ENCODE data around the gene ARID1B.

The ARID1B gene

GRCh38 chr6:157159348-157159747 is 382.2 kb downstream of the ARID1B start:
- no peak overlapping the region for H3K27ac ChIP-seq (ENCODE audit: low read depth, low read length)
- H3K36me3 ChIP-seq (ENCODE audit: low read length): no peaks in the 10 kb centered on the region; the same call in 1 of the 2 replicates
- no peak overlapping the region for H3K4me2 ChIP-seq (ENCODE audit: low read depth, low read length, poor library complexity, severe bottlenecking)
- H3K4me3 ChIP-seq (ENCODE audit: insufficient read depth, low read length, poor library complexity, severe bottlenecking): no peak overlapping the region
- no peaks in the 10 kb centered on the region for H3K27me3 ChIP-seq (ENCODE audit: low read length)
- no peak for TF ChIP-seq EZH2phosphoT487 (conservative IDR thresholded peaks at IDR 0.05; ENCODE audit: low read length)
- TF ChIP-seq, protein P1, sequence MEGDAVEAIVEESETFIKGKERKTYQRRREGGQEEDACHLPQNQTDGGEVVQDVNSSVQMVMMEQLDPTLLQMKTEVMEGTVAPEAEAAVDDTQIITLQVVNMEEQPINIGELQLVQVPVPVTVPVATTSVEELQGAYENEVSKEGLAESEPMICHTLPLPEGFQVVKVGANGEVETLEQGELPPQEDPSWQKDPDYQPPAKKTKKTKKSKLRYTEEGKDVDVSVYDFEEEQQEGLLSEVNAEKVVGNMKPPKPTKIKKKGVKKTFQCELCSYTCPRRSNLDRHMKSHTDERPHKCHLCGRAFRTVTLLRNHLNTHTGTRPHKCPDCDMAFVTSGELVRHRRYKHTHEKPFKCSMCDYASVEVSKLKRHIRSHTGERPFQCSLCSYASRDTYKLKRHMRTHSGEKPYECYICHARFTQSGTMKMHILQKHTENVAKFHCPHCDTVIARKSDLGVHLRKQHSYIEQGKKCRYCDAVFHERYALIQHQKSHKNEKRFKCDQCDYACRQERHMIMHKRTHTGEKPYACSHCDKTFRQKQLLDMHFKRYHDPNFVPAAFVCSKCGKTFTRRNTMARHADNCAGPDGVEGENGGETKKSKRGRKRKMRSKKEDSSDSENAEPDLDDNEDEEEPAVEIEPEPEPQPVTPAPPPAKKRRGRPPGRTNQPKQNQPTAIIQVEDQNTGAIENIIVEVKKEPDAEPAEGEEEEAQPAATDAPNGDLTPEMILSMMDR (IDR thresholded peaks at IDR 0.05; ENCODE audit: insufficient read depth, low read length, poor library complexity, severe bottlenecking): no peak
- no peak overlapping the region for H2AFZ ChIP-seq (ENCODE audit: low read depth, low read length, severe bottlenecking)
- no peaks in the 10 kb centered on the region for H3K9me2 ChIP-seq (replicated peaks; ENCODE audit: insufficient read depth, low read length)
- no peaks in the 10 kb centered on the region for H3F3A ChIP-seq (ENCODE audit: insufficient read depth)
- no peak overlapping the region for H3K9ac ChIP-seq (ENCODE audit: low read length)
- H3K79me2 ChIP-seq (ENCODE audit: insufficient read depth, low read length): no peaks in the 10 kb centered on the region
- no peaks in the 10 kb centered on the region for H4K20me1 ChIP-seq (ENCODE audit: low read depth, low read length)
- no peaks in the 10 kb centered on the region for H3K9me3 ChIP-seq (ENCODE audit: insufficient read depth, low read length)

- Histone ChIP-seq H3K36me3 (ENCODE audit: low read length) (no peaks in the 10 kb centered on the region), H3K79me2 (ENCODE audit: insufficient read depth, low read length) (no peaks in the 10 kb centered on the region), H3K27ac (ENCODE audit: low read depth, low read length) (no peak overlapping the region), H3K27me3 (ENCODE audit: low read length) (no peaks in the 10 kb centered on the region), H3F3A (ENCODE audit: insufficient read depth) (no peaks in the 10 kb centered on the region), H3K9ac (ENCODE audit: low read length) (no peak overlapping the region), H3K4me2 (ENCODE audit: low read depth, low read length, poor library complexity, severe bottlenecking) (no peak overlapping the region), H3K9me3 (ENCODE audit: insufficient read depth, low read length) (no peaks in the 10 kb centered on the region), H3K4me3 (ENCODE audit: insufficient read depth, low read length, poor library complexity, severe bottlenecking) (no peak overlapping the region), H4K20me1 (ENCODE audit: low read depth, low read length) (no peaks in the 10 kb centered on the region), H3K9me2 (replicated peaks; ENCODE audit: insufficient read depth, low read length) (no peaks in the 10 kb centered on the region), H2AFZ (ENCODE audit: low read depth, low read length, severe bottlenecking) (no peak overlapping the region)
- TF ChIP-seq, protein P1 (IDR thresholded peaks at IDR 0.05; ENCODE audit: insufficient read depth, low read length, poor library complexity, severe bottlenecking): no peak
- TF ChIP-seq EZH2phosphoT487 (conservative IDR thresholded peaks at IDR 0.05; ENCODE audit: low read length): no peak
These were observed 384.7 kb downstream of the ARID1B start for GRCh38 chr6:157161912-157162311.

DNA sequence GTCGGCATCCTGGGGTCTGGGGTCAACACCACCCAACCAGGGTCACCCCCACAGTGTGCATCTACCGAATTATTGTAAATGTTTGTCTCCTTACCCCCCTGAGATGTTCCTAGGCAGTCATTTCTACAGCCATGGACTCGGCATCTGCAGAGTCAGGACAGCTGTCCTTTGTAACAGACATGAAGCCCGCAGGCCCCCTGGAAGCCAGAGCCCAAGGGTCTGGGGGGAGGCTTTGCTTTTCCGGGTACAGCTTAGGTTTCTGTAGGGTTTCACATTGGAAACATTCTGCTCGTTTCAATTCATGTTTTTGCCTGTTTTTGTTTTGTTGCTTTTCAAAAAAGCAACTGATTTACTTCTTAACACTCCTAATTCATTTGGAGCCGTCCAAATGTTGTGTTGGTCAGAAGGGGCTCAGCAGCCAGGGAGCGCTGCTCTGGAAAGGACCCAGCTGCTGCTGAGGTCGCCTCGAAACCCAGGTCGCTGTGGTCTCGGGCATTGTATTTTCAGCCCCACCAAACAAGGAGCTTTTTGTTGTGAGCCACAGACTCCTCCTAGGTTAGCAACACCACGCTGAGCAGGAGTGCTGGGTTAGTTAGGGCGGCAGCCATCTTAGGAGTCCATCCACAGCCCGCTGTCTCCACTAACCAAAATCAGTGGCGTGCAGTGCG is 385.7 kb downstream of the ARID1B start:
- H3K9me2 ChIP-seq (replicated peaks; ENCODE audit: insufficient read depth, low read length): no peaks in the 10 kb centered on the region
- no peaks in the 10 kb centered on the region for H3K9me3 ChIP-seq (ENCODE audit: insufficient read depth, low read length)
- no peaks in the 10 kb centered on the region for H3F3A ChIP-seq (ENCODE audit: insufficient read depth)
- H3K79me2 ChIP-seq (ENCODE audit: insufficient read depth, low read length): no peaks in the 10 kb centered on the region
- no peaks in the 10 kb centered on the region for H4K20me1 ChIP-seq (ENCODE audit: low read depth, low read length)
- no peak overlapping the region for H2AFZ ChIP-seq (ENCODE audit: low read depth, low read length, severe bottlenecking)
- H3K27ac ChIP-seq (ENCODE audit: low read depth, low read length): no peak overlapping the region
- no peak overlapping the region for H3K4me2 ChIP-seq (ENCODE audit: low read depth, low read length, poor library complexity, severe bottlenecking)
- no peaks in the 10 kb centered on the region for H3K27me3 ChIP-seq (ENCODE audit: low read length)
- H3K9ac ChIP-seq (ENCODE audit: low read length): no peak overlapping the region
- no peak overlapping the region for H3K4me3 ChIP-seq (ENCODE audit: insufficient read depth, low read length, poor library complexity, severe bottlenecking)
- H3K36me3 ChIP-seq (ENCODE audit: low read length): no peaks in the 10 kb centered on the region
- TF ChIP-seq, protein P1 (IDR thresholded peaks at IDR 0.05; ENCODE audit: insufficient read depth, low read length, poor library complexity, severe bottlenecking): no peak
- TF ChIP-seq EZH2phosphoT487 (conservative IDR thresholded peaks at IDR 0.05; ENCODE audit: low read length): no peak
